Mesothelial cell of epicardium (in vitro differentiated cells): ENCODE results near the gene OR51I1. TPM values are rescaled to one million over a fixed set of nuclear protein-coding genes. Genes with fewer than 3 reads are reported as not detected.

ENCODE experiments used
- DNase-seq, 2 experiments: peaks; one replicate each; pipeline ENCODE4 v3.0.0; 2021; ENCODE audit warnings: low spot score in 2 of 2; ENCODE audit not compliant: unreplicated experiment in 2 of 2
- H3K27ac Mint-ChIP-seq: 2 replicates; pipeline ENCODE4 v1.8.0; 2021; ENCODE audit warnings: mixed read lengths
- H3K27me3 Mint-ChIP-seq: 2 replicates; pipeline ENCODE4 v1.8.0; 2021; ENCODE audit warnings: low read depth, mixed read lengths
- H3K36me3 Mint-ChIP-seq: 2 replicates; pipeline ENCODE4 v1.8.0; 2021; ENCODE audit warnings: mixed read lengths
- H3K4me1 Mint-ChIP-seq: 2 replicates; pipeline ENCODE4 v1.8.0; 2021; ENCODE audit warnings: mixed read lengths
- H3K4me3 Mint-ChIP-seq: 2 replicates; pipeline ENCODE4 v1.8.0; 2021; ENCODE audit warnings: mild to moderate bottlenecking, moderate library complexity, mixed read lengths
- H3K9me3 Mint-ChIP-seq: 2 replicates; pipeline ENCODE4 v1.8.0; 2021; ENCODE audit warnings: mixed read lengths
- CTCF ChIP-seq: fragments of 200-600 bp; sonication (generic); IDR thresholded peaks from one replicate; pipeline ENCODE4 v1.5.0; 2021; ENCODE audit warnings: antibody characterized with exemption; ENCODE audit not compliant: unreplicated experiment
- total RNA-seq: library from RNA; stranded (reverse); gene quantifications from 3 replicates; pipeline ENCODE4 v1.2.1, GENCODE V29; 2021

OR51I1 gene
- total RNA-seq, 1 donor from 2014 or later: 0.63 TPM

GRCh38 chr11:5420993-5421392, 20.3 kb downstream of the OR51I1 start:
- no peak overlapping the region for H3K4me3 Mint-ChIP-seq
- TF ChIP-seq CTCF: no peak
- no peaks in the 10 kb centered on the region for H3K9me3 Mint-ChIP-seq
- H3K4me1 Mint-ChIP-seq: no peaks in the 10 kb centered on the region
- peaks cover 3% of the 10 kb centered on the region for H3K27me3 Mint-ChIP-seq
- no peak for DNase-seq
- H3K27ac Mint-ChIP-seq: no peak overlapping the region
- H3K36me3 Mint-ChIP-seq: no peaks in the 10 kb centered on the region

DNA sequence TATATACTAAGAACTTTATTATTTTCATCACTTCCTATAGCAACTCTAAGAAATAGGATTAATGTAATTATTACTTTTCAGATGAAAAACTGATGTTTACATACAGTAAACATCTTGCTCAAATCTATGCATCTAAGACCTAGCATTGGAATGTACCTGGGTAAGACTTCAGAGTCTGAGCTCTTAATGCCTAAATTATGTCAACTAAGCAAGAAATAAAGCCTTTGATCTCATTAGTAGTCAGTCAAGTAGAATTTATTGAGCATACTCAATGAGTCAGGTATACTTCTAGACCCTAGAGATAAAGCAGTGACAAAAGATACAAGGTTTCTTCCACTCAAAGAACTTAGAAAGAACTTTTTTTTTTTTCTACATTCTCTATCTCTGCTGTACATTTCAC, 36.1 kb downstream of the OR51I1 start:
- Mint-ChIP-seq H3K4me1 (no peaks in the 10 kb centered on the region), H3K27ac (no peak overlapping the region), H3K4me3 (no peak overlapping the region), H3K27me3 (peaks cover 26% of the 10 kb centered on the region), H3K36me3 (no peaks in the 10 kb centered on the region), H3K9me3 (peaks cover 6% of the 10 kb centered on the region)
- DNase-seq: no peak
- no peak for TF ChIP-seq CTCF

DNA sequence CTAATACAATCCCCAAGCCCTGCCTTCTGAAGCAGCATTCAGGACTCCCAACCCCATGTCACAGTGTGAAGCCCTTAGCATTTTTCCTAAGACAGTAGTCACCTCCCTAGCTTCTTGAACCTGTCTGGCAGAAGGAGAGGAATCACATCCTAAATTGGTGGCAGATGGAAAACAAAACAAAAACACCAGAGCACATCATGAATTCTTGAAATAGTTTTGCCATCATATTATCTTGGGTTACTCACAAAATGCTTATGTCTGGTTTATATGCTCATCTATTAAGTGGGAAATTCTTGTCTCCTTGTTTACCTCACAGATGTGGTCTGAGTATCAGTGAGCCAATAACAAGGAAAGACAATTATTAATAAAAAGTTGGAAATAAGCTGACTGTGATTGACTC, 42.4 kb downstream of the OR51I1 start:
- Mint-ChIP-seq H3K9me3 (peaks cover 6% of the 10 kb centered on the region), H3K36me3 (no peaks in the 10 kb centered on the region), H3K27ac (no peak overlapping the region), H3K4me1 (no peaks in the 10 kb centered on the region), H3K27me3 (peaks cover 13% of the 10 kb centered on the region), H3K4me3 (no peak overlapping the region)
- TF ChIP-seq CTCF: no peak
- DNase-seq: no peak

- no peak for DNase-seq
- Mint-ChIP-seq H3K4me1 (no peaks in the 10 kb centered on the region), H3K36me3 (no peaks in the 10 kb centered on the region), H3K27ac (no peak overlapping the region), H3K9me3 (no peaks in the 10 kb centered on the region), H3K27me3 (peaks cover 1% of the 10 kb centered on the region), H3K4me3 (no peak overlapping the region)
- no peak for TF ChIP-seq CTCF
Observed at GRCh38 chr11:5394091-5394490, 47.2 kb downstream of the OR51I1 start.

Other genes starting within 250 kb of the OR51I1 start
- gene OR51V1, start 240.8 kb downstream of the OR51I1 start, total RNA-seq: not detected in 3 replicates
- not detected in 3 replicates for gene HBB, start 214.4 kb downstream of the OR51I1 start, total RNA-seq
- 1.9 to 3.0 TPM (median 2.6 TPM) in 3 replicates for gene HBD, start 207.0 kb downstream of the OR51I1 start, total RNA-seq
- gene HBG1, start 191.7 kb downstream of the OR51I1 start, total RNA-seq: not detected in 3 replicates
- gene HBG2, start 186.7 kb downstream of the OR51I1 start, total RNA-seq: 0.38 to 0.54 TPM in 2 of 3 replicates, not detected in the other
- gene HBE1, start 171.6 kb downstream of the OR51I1 start, total RNA-seq: 0.29 to 0.41 TPM (median 0.34 TPM) in 3 replicates
- gene OR51B4, start 139.6 kb downstream of the OR51I1 start, total RNA-seq: 0.25 to 0.65 TPM (median 0.47 TPM) in 3 replicates
- 0.41 to 0.56 TPM in 2 of 3 replicates, not detected in the other for gene OR51B2, start 117.2 kb downstream of the OR51I1 start, total RNA-seq
- gene OR51B5, start 98.0 kb downstream of the OR51I1 start, total RNA-seq: 0.89 to 1.2 TPM (median 1.1 TPM) in 3 replicates
- gene OR51B6, start 90.0 kb downstream of the OR51I1 start, total RNA-seq: not detected in 3 replicates
- gene OR51M1, start 57.7 kb downstream of the OR51I1 start, total RNA-seq: not detected in 3 replicates
- not detected in 3 replicates for gene OR51Q1, start 19.4 kb downstream of the OR51I1 start, total RNA-seq
- not detected in 3 replicates for gene OR51I2, start 7.8 kb upstream of the OR51I1 start, total RNA-seq
- not detected in 3 replicates for gene OR52D1, start 47.2 kb upstream of the OR51I1 start, total RNA-seq
- gene UBQLN3, start 68.4 kb upstream of the OR51I1 start, total RNA-seq: 0.63 to 1.2 TPM (median 0.71 TPM) in 3 replicates
- gene UBQLNL, start 75.2 kb upstream of the OR51I1 start, total RNA-seq: 1.9 to 2.1 TPM (median 2.0 TPM) in 3 replicates
- gene OR52H1, start 107.0 kb upstream of the OR51I1 start, total RNA-seq: 0.73 to 1.6 TPM (median 1.3 TPM) in 3 replicates
- not detected in 3 replicates for gene OR52B6, start 139.4 kb upstream of the OR51I1 start, total RNA-seq
- gene TRIM6, start 155.1 kb upstream of the OR51I1 start, total RNA-seq: 13.4 to 14.6 TPM (median 14.0 TPM) in 3 replicates
- 5.0 to 7.1 TPM (median 5.1 TPM) in 3 replicates for gene TRIM34, start 183.5 kb upstream of the OR51I1 start, total RNA-seq
- 67.0 to 74.0 TPM (median 68.5 TPM) in 3 replicates for gene TRIM5, start 243.6 kb upstream of the OR51I1 start, total RNA-seq
- gene TRIM22, start 248.3 kb upstream of the OR51I1 start, total RNA-seq: 45.8 to 52.1 TPM (median 50.9 TPM) in 3 replicates